ENCODE data around the gene TLDC2. TPM values are rescaled to one million over a fixed set of nuclear protein-coding genes. Genes with fewer than 3 reads are reported as not detected.
"Not testable (repeated sequence)": the region's sequence is repeated elsewhere in the genome, so short reads cannot be mapped to it uniquely, and the experiment has no call there.

Gene TLDC2
- total RNA-seq, 1 experiment from 2014 or later: not detected

- no peak overlapping the region for H3K4me3 ChIP-seq (ENCODE audit: low read depth, low read length)
- CTCF ChIA-PET: interaction anchor here (0.5 kb wide), 1 partner anchor 14 kb away, joined by 4 read pairs; no protein-coding TSS in a partner anchor
- no peak for DNase-seq
- Mint-ChIP-seq H3K27me3 (ENCODE audit: insufficient read depth, unreplicated experiment) (no peaks in the 10 kb centered on the region), H3K27ac (ENCODE audit: unreplicated experiment) (no peak overlapping the region), H3K4me1 (ENCODE audit: low read depth, unreplicated experiment) (no peaks in the 10 kb centered on the region), H3K9me3 (ENCODE audit: unreplicated experiment) (no peaks in the 10 kb centered on the region), H3K4me3 (ENCODE audit: unreplicated experiment) (no peak overlapping the region), H3K36me3 (ENCODE audit: insufficient read depth, unreplicated experiment) (no peaks in the 10 kb centered on the region)
- POLR2A ChIA-PET: no interaction called here
- TF ChIP-seq, protein P1, sequence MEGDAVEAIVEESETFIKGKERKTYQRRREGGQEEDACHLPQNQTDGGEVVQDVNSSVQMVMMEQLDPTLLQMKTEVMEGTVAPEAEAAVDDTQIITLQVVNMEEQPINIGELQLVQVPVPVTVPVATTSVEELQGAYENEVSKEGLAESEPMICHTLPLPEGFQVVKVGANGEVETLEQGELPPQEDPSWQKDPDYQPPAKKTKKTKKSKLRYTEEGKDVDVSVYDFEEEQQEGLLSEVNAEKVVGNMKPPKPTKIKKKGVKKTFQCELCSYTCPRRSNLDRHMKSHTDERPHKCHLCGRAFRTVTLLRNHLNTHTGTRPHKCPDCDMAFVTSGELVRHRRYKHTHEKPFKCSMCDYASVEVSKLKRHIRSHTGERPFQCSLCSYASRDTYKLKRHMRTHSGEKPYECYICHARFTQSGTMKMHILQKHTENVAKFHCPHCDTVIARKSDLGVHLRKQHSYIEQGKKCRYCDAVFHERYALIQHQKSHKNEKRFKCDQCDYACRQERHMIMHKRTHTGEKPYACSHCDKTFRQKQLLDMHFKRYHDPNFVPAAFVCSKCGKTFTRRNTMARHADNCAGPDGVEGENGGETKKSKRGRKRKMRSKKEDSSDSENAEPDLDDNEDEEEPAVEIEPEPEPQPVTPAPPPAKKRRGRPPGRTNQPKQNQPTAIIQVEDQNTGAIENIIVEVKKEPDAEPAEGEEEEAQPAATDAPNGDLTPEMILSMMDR (IDR thresholded peaks at IDR 0.05; ENCODE audit: insufficient read depth in 1 of 2, low read depth in 1 of 2, low read length in 1 of 2, severe bottlenecking in 1 of 2, unreplicated experiment in 1 of 2): no peak
- BruUV-seq (replicated peaks): no TSS peak
- no peaks in the 10 kb centered on the region for H3K9me3 ChIP-seq
- H3K4me1 ChIP-seq: no peaks in the 10 kb centered on the region
- no peaks in the 10 kb centered on the region for H3K36me3 ChIP-seq (ENCODE audit: control insufficient read depth, insufficient read depth, low read length)
- intact Hi-C loops (cut with micrococcal nuclease; ENCODE audit: unreplicated experiment): no loop called here
- no peaks in the 10 kb centered on the region for H3K27me3 ChIP-seq (replicated peaks; ENCODE audit: control insufficient read depth, insufficient read depth, low read length)
These were observed 17.9 kb downstream of the TLDC2 start for GRCh38 chr20:36893801-36894200.

DNA sequence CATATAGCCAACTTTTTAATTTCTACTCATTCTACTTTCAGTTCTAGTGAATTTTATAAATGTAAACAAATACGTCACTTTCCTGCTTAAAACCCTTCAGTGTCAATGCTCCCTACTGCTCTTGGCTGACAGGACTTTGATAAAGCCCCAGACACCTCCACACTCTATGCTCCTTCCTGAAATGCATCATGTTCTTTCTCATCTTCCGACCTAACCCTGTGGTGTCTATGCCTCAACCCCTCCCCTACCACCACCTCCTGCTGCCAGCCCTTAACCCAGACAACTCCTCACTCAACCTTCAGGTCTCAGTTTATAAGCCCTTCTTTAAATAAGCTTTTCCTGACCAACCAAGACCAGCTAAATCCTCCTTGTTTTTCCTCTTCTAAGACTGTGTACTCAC lies 19.1 kb downstream of the TLDC2 start:
- Mint-ChIP-seq H3K27ac (ENCODE audit: unreplicated experiment) (no peak overlapping the region), H3K4me3 (ENCODE audit: unreplicated experiment) (no peak overlapping the region), H3K27me3 (ENCODE audit: insufficient read depth, unreplicated experiment) (no peaks in the 10 kb centered on the region), H3K36me3 (ENCODE audit: insufficient read depth, unreplicated experiment) (no peaks in the 10 kb centered on the region), H3K9me3 (ENCODE audit: unreplicated experiment) (no peaks in the 10 kb centered on the region), H3K4me1 (ENCODE audit: low read depth, unreplicated experiment) (no peaks in the 10 kb centered on the region)
- Histone ChIP-seq H3K4me3 (ENCODE audit: low read depth, low read length) (no peak overlapping the region), H3K36me3 (ENCODE audit: control insufficient read depth, insufficient read depth, low read length) (no peaks in the 10 kb centered on the region), H3K27me3 (replicated peaks; ENCODE audit: control insufficient read depth, insufficient read depth, low read length) (no peaks in the 10 kb centered on the region), H3K9me3 (no peaks in the 10 kb centered on the region), H3K4me1 (no peaks in the 10 kb centered on the region)
- ChIA-PET POLR2A (no interaction called here), CTCF (interaction anchor here (0.6 kb wide), 1 partner anchor 418 kb away, joined by 4 read pairs; no protein-coding TSS in a partner anchor)
- intact Hi-C loops (cut with micrococcal nuclease; ENCODE audit: unreplicated experiment): no loop called here
- TF ChIP-seq, protein P1 (IDR thresholded peaks at IDR 0.05; ENCODE audit: insufficient read depth in 1 of 2, low read depth in 1 of 2, low read length in 1 of 2, severe bottlenecking in 1 of 2, unreplicated experiment in 1 of 2): no peak
- no peak for DNase-seq
- no TSS peak for BruUV-seq (replicated peaks)

GRCh38 chr20:36904690-36905089 lies 28.8 kb downstream of the TLDC2 start:
- Mint-ChIP-seq H3K36me3 (ENCODE audit: insufficient read depth, unreplicated experiment) (peaks cover 16% of the 10 kb centered on the region), H3K9me3 (ENCODE audit: unreplicated experiment) (no peaks in the 10 kb centered on the region), H3K27me3 (ENCODE audit: insufficient read depth, unreplicated experiment) (no peaks in the 10 kb centered on the region), H3K27ac (ENCODE audit: unreplicated experiment) (no peak overlapping the region), H3K4me1 (ENCODE audit: low read depth, unreplicated experiment) (no peaks in the 10 kb centered on the region), H3K4me3 (ENCODE audit: unreplicated experiment) (no peak overlapping the region)
- POLR2A ChIA-PET: no interaction called here
- no peaks in the 10 kb centered on the region for H3K36me3 ChIP-seq (ENCODE audit: control insufficient read depth, insufficient read depth, low read length)
- no peak overlapping the region for H3K4me3 ChIP-seq (ENCODE audit: low read depth, low read length)
- no peaks in the 10 kb centered on the region for H3K27me3 ChIP-seq (replicated peaks; ENCODE audit: control insufficient read depth, insufficient read depth, low read length)
- no peaks in the 10 kb centered on the region for H3K4me1 ChIP-seq
- TF ChIP-seq, protein P1 (IDR thresholded peaks at IDR 0.05; ENCODE audit: insufficient read depth in 1 of 2, low read depth in 1 of 2, low read length in 1 of 2, severe bottlenecking in 1 of 2, unreplicated experiment in 1 of 2): no peak
- H3K9me3 ChIP-seq: no peaks in the 10 kb centered on the region
- CTCF ChIA-PET: interaction anchor here (1.1 kb wide), 1 partner anchor 18 kb away, joined by 3 read pairs; no protein-coding TSS in a partner anchor
- no peak for DNase-seq
- no TSS peak for BruUV-seq (replicated peaks)
- intact Hi-C loops (cut with micrococcal nuclease; ENCODE audit: unreplicated experiment): no loop called here

DNA sequence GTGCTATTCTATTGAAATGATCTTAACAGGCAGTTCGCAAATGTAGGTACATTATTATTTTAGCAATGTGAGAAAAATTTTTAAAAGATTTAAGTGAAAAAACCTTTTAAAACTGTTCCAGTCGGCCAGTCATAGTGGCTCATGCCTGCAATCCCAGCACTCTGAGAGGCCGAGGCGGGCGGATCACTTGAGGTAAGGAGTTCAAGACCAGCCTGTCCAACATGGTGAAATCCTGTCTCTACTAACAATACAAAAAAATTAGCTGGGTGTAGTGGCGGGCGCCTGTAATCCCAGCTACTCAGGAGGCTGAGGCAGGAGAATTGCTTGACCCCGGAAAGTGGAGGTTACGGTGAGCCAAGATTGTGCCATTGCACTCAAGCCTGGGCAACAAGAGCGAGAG lies 29.6 kb downstream of the TLDC2 start:
- H3K36me3 ChIP-seq (ENCODE audit: control insufficient read depth, insufficient read depth, low read length); H3K4me1 ChIP-seq; H3K9me3 ChIP-seq; DNase-seq; H3K9me3 Mint-ChIP-seq (ENCODE audit: unreplicated experiment); H3K4me3 ChIP-seq (ENCODE audit: low read depth, low read length); H3K27me3 Mint-ChIP-seq (ENCODE audit: insufficient read depth, unreplicated experiment); BruUV-seq (replicated peaks); H3K27me3 ChIP-seq (replicated peaks; ENCODE audit: control insufficient read depth, insufficient read depth, low read length); H3K27ac Mint-ChIP-seq (ENCODE audit: unreplicated experiment); H3K4me3 Mint-ChIP-seq (ENCODE audit: unreplicated experiment); H3K4me1 Mint-ChIP-seq (ENCODE audit: low read depth, unreplicated experiment); POLR2A ChIA-PET; intact Hi-C loops (cut with micrococcal nuclease; ENCODE audit: unreplicated experiment): not testable (repeated sequence)
- H3K36me3 Mint-ChIP-seq (ENCODE audit: insufficient read depth, unreplicated experiment): peaks cover 23% of the 10 kb centered on the region
- CTCF ChIA-PET: interaction anchor here (1.1 kb wide), 1 partner anchor 19 kb away, joined by 3 read pairs; no protein-coding TSS in a partner anchor

DNA sequence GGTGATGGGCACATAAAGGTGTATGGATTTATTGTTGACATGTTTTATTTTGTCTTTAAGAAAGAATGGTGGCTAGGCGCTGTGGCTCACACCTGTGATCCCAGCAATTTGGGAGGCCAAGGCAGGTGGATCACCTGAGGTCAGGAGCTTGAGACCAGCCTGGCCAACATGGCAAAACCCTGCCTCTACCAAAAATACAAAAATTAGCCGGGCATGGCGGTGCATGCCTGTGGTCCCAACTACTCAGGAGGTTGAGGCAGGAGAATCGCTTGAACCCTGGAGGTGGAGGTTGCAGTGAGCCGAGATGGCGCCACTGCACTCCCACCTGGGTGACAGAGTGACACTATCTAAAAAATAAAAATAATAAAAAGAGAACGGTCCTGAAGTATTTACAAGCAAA lies 30.1 kb downstream of the TLDC2 start:
- H3K4me3 ChIP-seq (ENCODE audit: low read depth, low read length); intact Hi-C loops (cut with micrococcal nuclease; ENCODE audit: unreplicated experiment); BruUV-seq (replicated peaks); H3K27ac Mint-ChIP-seq (ENCODE audit: unreplicated experiment); H3K4me1 ChIP-seq; H3K4me3 Mint-ChIP-seq (ENCODE audit: unreplicated experiment); H3K27me3 ChIP-seq (replicated peaks; ENCODE audit: control insufficient read depth, insufficient read depth, low read length); H3K9me3 ChIP-seq; H3K4me1 Mint-ChIP-seq (ENCODE audit: low read depth, unreplicated experiment); CTCF ChIA-PET; POLR2A ChIA-PET; DNase-seq; H3K9me3 Mint-ChIP-seq (ENCODE audit: unreplicated experiment); H3K36me3 ChIP-seq (ENCODE audit: control insufficient read depth, insufficient read depth, low read length); H3K27me3 Mint-ChIP-seq (ENCODE audit: insufficient read depth, unreplicated experiment): not testable (repeated sequence)
- H3K36me3 Mint-ChIP-seq (ENCODE audit: insufficient read depth, unreplicated experiment): peaks cover 23% of the 10 kb centered on the region
